ENCODE results near the gene HTR2A.
"Not testable (repeated sequence)": the region's sequence is repeated elsewhere in the genome, so short reads cannot be mapped to it uniquely, and the experiment has no call there.

Gene HTR2A

DNA sequence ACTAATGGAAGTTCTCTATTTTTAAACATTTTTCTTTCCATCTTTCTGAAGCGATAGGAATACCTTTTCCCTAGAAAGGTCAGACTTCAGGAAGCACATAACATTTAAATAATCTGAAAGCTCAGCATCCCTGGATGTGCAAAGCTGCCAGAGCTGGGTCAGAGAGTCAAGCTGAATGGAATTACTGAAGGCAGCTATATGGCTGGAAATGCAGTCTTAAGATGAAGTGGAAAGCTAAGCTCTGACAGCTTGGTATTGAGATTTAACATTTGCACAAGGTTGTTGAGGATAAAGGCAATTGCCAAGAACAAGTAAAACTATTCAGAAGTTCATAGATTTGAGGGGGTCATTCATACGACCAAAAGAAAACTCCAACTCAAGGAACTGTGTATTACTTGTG, 28.8 kb downstream of the HTR2A start:
- no peak for DNase-seq

DNA sequence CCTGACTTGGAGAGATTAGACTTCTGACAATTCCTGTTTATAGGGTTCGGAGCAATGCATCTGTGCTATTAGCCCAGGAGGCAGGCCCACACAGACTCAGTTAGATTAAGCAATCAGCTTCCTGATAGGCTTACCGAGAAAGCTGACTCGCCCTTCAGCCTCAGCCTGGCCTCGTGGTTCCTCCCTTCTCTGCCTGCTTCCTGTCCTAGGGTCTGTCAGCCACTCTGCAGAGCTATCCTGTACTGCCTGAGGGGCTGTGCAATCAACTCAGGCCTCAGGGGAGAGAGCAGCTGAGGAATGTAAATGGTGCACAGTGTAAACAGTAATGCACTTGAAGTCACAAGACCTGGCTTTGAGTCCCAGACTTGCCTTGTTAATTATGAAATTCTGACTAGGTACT, 30.7 kb downstream of the HTR2A start:
- no peak for DNase-seq

DNA sequence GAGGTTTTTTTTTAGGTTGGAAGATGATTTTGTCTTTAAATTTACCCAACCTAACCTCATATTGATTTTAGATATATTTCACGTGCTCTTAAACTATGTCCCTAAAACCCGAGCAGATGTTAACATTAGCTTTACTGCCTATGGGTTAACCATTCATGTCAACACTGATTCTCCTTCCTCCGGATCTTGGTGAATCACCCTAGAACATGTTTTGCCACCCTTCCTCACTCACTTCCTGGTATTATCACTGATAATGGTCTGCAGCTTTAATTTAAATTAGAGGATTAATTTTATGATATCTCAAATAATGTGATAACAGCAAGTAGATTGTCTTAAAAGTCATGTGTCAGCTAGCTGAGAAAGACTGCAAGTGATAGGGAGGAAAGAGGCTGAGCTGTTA, 31.9 kb downstream of the HTR2A start:
- DNase-seq, result no peak

DNA sequence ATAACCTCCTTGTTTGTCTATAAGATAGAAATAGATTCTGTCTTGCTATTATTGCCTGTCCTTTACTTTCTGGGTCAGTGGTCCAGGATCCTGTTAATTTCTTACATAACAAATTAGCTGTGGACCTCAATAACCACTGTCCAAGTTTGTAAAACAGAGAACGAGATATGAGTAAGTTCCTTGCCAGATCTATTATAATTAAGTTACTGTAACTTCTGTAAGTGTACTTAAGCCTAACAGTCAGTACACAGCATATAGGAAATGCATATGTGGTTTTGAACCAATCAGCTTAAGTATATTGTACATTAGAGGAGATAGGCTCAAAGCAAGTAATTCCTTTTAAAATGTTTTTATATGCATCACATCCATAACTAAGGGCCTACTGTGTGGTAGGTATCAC, 34.9 kb downstream of the HTR2A start:
- no peak for DNase-seq

DNA sequence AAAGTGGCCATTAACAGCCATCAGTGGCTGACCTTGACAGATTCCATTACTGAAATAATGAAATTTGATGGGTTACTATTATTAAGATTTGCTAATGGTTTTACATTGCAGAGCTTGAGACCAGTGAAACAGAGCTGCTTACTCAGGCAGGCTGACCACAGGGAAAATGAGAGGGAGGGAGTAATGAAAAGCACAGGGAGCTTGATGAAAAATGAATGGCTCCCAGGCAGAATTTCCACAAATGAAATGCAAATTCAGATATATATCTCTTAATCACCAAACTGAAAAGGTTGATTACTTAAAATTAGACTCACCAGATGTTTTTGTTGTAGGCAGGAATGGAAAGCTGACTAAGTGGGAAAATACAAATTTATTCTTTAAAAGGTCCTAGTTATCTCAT, 36.1 kb downstream of the HTR2A start:
- DNase-seq, result no peak

DNA sequence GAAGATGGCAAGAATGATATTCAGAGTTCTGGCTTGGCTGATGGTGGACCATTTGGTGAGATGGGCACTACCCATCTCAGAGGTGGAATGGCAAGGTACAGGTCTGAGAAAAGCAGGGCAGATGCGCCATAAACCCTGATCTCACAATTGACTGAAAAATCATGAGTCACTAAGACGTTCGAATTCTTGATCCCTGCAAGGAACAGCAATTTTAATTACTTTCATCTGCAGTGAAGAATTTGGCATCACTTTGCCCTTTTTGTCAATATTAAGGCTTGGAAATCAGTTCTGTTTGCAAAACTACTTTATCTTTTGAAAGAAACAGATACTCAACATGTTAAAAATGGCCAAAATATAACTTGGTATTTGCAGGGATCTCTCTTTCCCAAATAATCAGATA, 38.1 kb downstream of the HTR2A start:
- no peak for DNase-seq

DNA sequence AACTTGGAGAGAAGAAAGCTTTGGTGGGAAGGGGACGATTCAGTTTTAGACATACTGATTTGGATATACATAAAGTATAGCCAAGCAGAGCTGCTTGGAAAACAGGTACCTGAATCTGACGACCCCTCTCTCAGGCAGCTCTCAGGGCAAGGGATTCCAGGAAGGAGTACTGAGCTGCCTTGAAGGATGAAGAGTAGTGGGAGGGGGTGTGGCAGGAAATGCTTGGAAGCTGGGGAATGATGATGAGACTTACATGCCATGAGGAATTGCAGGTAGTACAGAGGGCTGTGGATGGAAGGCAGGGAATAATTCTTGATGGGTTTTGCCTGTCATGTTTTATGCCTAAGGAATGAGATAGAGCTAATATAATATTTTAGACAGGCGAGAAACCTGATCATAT, 38.7 kb downstream of the HTR2A start:
- DNase-seq, result no peak

DNA sequence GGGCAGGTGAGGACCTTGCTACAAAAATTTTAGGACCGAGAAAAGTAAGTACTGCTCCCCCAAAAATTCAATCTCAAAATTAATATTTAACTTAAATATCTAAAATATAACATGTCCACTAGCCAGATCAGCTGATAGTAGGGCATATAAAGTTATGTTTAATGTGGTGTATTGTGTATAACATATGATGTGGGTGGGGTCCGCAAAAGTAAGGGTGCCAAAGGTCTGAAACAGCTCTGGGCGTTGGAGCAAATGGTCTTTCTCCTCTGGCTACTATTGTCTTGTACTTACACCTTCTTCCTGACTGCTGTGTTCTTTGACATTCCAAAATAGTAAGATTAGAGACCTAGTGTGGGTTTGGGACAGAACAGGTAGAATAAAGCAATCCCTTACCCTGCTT, 41.2 kb downstream of the HTR2A start:
- DNase-seq, result no peak

DNA sequence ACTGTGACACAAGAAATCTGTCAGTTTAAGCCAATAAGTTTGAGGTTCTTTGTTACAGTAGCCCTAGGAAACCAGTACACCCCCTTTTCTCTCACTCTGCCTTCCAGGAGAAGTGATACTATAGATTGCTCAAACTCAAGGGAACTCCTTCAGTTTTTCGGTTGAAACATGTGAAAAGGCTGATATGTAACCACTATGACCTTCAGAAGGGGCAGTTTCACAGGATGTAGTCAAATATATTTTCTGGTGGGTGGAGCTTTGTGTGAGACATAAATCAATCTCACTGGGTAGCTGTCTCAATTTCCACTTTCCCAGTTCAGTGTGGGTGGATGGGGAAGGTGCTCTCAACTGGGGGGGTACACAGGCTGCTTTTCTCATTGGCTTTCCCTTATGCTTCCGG, 41.7 kb downstream of the HTR2A start:
- no peak for DNase-seq

DNA sequence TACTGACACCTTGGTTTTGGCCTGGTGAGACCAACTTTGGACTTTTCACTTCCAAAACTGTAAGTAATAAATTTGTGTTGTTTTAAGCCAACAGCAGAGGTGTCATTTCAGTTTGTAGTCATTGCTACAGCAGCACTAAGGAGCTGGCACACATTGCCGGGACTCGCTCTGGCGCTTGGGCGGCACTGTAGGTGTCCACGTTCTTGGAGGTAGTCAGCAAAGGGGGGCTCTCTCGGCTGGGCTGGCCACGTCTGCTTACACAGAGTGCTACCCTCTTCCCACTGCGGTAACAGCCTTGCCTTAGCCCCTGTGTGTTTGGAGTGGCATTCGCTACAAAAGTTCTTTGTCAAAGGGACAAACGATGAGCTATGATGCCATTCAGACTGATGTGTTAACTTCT, 44.7 kb downstream of the HTR2A start:
- DNase-seq, result no peak

DNA sequence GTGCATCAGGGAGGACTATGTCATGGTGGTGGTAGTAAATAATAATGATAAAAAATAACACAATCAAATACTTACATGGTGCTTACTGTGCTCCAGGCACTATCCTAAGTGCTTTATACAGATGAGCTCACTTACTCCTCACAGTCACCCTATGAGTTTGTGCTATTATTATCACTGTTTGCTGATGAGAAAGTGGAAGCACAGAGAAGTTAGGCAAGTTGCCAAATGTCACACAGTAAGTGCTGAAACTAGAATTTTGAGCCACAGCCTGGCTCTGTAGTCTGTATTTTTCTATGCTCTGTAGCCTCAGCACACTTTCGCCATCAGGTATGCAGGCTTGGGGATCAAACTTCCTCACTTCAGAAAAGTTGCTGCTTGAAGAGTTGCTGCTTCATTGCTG, 46.6 kb downstream of the HTR2A start:
- DNase-seq, result no peak

DNA sequence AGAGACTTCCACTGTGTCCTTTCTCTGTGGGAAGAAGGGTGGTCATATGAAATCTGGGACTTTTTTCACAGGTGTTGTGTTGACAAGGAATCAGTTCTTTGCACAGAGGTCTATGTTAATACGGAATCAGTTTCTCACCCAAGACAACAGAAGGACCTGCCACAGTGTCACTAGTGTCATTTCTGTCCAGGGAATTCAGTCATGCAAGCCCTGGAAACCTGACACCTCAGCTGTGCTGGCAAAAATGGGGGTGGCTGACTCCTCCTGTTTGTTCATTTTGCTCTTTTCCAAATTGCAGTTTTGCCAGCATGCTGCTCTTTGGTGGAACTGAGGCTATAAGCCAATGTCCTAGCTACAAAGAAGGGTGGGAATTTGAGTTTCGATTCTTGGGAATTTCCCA, 50.1 kb downstream of the HTR2A start:
- DNase-seq, result no peak

DNA sequence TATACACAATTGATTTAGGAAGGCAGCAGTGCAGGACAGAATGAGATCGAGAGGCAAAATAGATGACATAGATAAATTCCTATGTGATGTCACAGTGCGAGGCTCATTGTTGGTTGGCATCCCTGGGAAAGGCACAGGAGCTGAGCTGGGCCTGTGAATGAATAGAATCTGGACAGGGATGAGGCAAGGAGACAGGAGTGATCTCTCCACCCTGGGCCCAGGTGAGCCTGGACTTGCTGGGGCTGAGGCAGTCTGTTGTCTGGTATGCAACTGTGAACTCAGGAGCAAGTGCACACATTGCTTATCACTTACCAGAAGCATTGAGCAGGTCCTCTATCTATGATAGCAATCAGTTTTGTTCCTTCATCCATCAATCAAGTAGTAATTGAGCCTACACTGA, 51.7 kb downstream of the HTR2A start:
- no peak for DNase-seq

DNA sequence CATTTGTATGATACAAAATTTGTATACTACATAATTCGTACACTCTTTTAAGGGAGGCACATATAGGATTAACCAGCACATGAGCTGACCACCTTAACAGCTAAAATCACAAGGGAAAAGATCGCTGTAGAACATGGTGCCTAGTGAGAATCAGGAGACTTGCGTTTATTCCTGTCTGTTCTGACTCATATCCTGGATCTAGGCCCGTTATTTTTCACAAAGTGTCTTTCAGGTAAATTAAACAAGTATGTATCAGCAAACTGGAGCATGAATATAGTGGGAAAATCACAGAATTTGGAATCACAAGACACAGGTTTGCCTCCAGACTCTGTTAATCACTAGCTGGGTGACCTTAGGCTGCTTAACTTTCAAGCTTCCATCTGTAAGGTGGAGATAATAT, 52.4 kb downstream of the HTR2A start:
- no peak for DNase-seq

DNA sequence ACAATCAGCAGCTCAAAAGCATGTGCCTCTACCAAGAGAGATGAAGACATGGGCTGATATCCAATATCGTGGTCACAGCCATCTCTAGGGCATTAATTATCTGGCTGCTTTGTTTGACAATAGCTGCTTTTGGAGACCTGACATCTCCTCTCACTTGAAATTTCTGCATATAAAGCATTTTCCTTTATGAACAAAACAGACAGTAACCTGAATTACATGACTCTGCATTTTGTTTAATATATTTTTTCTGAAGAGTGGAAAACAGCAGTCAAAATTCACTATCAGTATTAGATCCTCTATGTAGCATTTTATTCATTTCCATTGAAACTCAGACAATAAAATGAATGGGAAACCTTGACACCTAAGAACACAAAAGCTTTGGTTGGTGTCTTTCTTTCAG, 57.5 kb downstream of the HTR2A start:
- no peak for DNase-seq

DNA sequence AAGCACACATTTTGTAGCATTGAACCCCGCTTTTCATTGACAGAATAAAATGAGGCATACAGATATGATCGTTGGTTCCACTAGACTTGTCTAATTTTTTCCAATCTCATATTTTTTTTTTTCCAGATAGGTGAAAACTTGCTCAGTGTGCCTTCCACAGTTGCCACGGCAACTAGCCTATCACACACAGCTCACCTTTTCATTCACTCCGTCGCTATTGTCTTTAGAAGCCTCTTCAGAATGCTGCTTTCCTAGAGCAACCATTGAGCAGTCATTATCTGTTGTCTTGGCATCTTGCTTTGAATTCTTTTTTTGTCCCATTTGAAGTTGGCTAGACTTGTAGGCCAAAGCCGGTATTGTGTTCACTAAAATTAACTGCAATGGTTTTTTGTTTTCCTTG, 62.2 kb downstream of the HTR2A start:
- no peak for DNase-seq

DNA sequence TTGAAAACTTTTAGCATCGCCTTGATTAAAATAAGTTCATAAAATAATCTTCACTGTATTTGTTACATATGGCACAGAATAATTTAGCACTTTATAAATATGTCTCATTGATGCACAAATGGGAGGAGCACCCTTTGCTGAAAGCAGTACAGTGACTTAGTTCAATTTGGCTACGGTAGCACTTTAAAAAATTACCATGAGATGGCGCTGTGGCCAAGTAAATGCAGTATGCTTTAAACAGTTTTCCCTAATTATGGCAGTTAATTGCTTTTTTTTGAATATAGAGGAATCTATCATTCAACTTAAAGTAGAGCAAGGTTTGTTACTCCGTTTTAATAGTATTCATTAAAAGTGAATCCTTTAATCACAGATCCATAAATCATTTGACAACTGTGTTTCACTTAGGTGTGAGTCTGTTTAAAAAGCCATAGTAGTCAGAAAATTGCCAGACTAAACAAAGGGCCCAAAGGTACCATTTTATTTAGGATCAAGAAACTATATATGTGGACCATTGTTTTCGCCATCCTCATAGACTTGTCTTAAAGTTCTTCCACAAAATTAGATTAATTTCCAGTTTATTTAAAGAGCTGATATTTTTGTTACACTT, 65.2 kb downstream of the HTR2A start:
- DNase-seq, result peak; percentile 26 to 44

DNA sequence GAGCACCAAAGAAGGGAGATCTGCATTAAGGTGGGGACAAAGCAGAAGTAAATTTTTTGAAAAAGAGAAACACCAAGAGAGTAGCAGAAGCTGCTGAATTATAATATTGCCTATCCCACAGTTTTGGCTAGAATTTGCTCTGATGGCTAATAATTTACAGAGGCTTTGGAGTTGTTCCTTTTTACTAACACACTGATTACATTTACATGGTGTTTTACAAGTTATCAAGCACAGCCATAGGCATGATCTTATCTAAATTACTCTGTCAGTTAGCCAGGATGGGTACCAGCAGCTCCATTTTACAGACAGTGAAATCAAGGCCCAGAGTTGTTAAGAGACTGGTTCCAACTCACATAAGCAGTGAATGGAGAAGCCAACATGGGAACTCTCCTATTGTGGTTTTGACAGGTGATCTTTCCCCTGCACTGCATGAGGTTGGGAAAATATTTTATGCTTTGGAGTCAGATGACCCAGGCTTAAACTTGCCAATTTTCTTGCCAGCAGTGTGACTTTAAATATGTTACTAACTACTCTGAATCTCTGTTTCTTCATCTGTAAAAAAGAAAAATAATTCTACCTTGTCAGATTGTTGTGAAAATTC, 66.3 kb downstream of the HTR2A start:
- no peak for DNase-seq

DNA sequence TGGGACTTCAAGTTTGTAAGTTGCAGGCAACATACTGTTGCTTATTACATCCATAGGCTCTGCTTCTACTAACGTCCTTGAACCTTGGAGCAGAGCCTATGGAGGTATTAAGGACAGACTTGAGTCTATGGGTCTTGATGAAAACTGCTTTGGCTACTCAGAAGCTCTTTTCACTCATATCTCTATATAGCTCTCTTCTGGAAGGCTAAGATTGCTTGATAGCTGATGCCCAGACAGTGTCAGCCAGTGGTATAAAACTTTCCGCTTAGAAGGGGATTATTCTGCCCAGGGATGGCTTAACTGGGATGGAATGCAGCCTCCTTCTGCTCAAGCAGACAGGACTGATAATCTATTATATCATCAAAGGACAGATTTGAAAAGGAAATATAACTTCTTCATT, 74.3 kb downstream of the HTR2A start:
- no peak for DNase-seq

DNA sequence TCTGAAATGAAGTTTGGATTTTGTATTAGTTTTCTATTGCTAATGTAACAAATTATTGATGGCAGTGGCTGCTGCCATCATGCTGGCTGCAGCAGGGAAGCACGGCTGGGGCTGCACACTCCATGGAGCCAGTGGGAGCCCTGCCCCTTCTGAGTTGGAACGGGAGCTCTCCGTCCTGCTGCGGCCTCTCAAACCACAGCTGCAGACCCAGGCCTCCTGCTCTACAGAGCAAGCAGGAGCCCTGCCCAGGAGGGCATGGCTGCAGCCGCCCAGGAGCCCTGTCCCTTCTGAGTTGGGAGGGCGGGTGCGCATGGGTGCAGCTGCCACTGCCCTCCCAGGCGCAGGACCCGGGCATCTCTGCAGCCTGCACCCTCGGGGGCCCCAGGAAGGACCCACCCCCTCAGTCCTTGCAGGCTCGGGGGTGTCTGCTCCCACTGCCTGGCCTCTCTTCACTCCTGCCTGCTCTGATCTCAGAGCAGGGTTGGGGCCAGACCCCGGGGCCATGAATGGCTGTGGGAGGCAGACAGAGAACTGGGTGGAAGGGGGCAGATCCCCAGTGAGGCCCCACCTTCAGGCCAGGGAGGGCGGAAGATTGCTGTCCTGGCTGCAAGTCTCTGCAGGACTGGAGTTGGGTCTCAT, 78.9 kb downstream of the HTR2A start:
- DNase-seq, result no peak

DNA sequence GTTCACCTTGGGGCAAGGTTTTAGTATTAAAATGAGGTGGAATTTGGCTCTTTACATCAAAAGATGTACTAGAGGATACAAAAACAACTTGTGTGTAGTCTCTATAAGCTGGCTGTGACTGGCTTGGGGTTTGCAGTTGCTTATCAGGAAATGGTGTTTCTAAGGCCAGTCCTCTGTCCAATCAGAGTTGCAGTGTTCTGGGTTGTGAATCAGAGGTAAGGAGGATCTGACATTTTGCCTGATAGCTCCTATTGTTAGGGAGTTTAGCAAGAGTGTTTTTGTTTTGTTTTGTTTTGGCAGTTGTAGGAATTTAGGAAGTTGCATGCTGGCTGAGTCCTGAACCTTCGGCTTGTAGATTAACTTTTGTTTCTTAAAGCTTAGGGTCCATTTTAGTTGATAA, 79.8 kb downstream of the HTR2A start:
- DNase-seq, result no peak

DNA sequence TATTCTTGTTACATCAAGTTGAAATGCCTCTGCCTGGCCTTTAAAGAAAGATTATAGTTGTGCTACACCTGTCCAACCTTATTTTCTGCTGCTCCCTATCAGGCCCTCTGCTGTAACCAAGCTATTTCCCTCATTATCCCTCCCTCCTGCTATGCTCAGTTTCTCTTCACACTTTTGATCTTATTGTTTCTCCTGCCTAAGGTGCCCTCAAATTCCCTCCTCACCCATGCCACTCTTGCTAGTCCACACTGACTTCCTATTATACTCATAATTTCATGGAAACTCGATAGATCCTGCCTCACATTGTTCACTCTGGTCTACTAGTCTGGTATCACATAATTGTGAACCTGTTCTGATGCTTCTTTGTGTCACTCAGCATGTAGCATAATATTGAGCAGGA, 80.5 kb downstream of the HTR2A start:
- no peak for DNase-seq

DNA sequence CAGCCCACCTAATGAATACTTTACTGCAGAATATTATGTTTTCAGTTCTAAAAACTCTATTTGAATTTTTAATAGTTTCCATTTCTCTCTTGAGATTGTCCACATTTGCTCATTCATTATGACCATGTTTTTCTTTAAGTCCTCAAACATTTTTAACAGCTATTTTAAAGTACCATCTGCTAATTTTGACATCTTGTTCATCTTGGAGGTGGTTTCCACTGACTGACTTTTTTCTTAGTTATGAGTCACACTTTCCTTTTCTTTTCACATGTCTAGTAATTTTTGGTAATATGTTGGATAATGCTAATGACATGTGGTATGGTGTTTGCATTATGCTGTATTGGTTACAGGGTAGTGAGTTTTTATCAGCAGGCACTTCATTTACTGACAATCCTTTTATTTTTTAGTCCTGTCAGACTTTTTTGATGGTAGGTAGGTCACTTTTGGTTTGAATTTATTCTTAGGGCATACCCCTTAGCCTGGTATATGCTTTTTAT, 84.5 kb downstream of the HTR2A start:
- DNase-seq, result no peak

DNA sequence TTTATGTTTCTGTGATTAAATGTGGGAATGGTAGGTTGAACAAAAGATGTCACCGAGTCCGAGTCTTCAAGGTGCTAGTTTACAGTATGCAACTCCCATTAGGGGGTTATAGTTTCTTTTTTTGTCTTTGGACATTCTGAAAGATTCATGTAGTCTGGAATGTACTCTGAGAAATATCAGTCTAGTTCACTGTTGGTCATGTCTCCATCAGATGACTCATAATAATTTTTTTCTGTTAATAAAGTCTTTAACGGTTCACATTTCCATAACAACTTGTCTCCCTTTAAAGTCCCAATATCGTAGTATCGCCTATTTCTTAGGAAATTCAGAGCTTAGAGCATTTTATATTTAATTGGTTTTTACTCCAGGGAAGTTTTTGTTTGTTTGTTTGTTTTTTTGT, 86.4 kb downstream of the HTR2A start:
- no peak for DNase-seq

DNA sequence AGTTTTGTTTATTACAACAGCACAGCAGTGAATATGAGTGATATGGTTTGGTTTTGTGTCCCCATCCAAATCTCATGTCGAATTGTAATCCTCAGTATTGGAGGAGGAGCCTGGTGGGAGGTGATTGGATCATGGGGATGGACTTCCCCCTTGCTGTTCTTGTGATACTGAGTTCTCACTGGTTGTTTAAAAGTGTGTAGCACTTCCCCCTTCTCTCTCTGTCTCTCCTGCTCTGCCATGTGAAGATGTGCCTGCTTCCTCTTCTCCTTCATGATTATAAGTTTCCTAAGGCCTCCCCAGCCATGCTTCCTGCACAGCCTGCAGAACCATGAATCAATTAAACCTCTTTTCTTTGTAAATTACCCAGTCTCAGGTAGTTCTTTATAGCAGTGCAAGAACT, 91.9 kb downstream of the HTR2A start:
- DNase-seq, result not testable (repeated sequence)
